Activated naive CD4-positive, alpha-beta T cell treated with anti-CD3 and anti-CD28 coated beads for 36 hours (primary cell): Measurements from ENCODE around the gene LSM8. TPM values are rescaled to one million over a fixed set of nuclear protein-coding genes. Genes with fewer than 3 reads are reported as not detected.

Source experiments
- total RNA-seq, 2 experiments: library from RNA; stranded (reverse); gene quantifications; one replicate each; pipeline ENCODE4 v1.2.3, GENCODE V29; 2021

Gene LSM8
- total RNA-seq, 2 experiments from 2014 or later = 39.1 to 43.3 TPM

Other genes with a start within 250 kb of the LSM8 start
- gene ANKRD7, start 40.5 kb downstream of the LSM8 start, total RNA-seq = under 1 TPM in 1 of 2 experiments, not detected in 1; 0.29 TPM